DMS153 treated with DMSO at 0.1 percent for 48 hours (cell line): ENCODE data around the gene AVPR1B.

ENCODE experiments used
- DNase-seq: peaks from one replicate; lab custom pipeline; 2025; ENCODE audit not compliant: unreplicated experiment; lab: John Stamatoyannopoulos, UW

Gene AVPR1B, protein sequence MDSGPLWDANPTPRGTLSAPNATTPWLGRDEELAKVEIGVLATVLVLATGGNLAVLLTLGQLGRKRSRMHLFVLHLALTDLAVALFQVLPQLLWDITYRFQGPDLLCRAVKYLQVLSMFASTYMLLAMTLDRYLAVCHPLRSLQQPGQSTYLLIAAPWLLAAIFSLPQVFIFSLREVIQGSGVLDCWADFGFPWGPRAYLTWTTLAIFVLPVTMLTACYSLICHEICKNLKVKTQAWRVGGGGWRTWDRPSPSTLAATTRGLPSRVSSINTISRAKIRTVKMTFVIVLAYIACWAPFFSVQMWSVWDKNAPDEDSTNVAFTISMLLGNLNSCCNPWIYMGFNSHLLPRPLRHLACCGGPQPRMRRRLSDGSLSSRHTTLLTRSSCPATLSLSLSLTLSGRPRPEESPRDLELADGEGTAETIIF

DNA sequence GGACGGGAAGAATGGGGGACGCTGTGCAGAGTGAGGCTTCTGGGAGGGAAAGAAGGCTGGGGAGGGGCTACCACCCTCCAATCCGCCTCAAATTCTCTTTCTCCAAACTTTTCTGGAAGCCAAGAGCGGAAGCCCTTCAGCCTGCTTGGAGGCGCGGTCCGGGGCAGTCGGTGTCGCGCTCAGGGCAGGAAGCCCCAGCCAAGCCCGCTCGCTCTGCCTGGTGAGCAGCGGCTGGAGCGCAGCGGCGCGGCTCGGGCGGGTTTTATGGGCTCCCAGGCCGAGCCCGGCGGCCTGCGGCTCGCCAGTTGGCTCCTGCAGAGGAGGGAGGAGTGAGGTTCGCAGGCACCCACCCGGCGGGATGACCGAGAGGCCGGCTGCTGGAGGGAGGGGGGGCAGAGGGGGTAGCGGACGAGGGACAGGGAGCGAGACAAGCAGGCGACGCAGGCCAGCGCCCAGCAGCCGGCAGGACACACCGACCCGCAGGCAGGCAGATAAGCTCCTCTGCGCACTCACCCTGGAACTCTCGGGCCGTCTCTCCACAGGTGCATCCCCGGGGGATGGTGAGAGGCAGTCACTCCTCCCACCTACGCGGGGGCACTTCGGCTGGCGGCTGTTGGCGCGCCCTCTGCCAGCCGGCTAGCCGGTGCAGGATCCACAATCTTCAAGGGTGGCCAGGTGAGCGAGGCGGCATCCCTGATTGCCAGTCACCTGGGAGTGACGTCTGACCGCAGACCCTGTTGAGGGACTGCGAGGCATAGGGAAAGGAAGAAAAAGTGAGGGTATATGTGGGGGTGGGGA, at the start of gene AVPR1B:
TSS of gene AVPR1B (minus strand) at position 238 of the 798 bp plus-strand sequence. CDS start 498 bp downstream, outside the sequence.
- DNase-seq: peak; percentile 86

DNA sequence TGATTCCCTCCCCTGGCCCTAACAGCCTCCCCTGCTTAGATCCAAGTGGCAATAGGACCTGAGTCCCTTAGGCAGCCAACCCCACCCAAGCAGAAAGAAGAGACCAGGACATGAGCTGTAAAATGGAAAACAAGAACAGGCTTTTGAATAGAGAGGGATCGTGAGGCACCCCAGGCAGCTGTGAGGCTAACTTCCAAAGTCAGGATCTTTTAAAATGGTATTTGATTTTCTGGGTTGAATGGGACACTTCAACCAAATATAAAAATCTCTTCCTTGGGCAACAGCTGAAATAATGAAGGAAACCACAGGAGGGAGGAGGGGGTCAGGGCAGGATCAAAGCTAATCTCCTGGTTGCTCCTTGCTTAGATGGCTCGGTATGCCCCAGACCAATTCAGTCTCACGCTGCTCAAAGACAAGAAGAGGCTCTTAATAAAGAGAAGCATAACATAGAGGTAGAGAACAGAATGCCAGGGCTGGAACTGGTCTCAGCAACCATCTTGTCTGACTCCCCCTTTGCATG, 28.6 kb upstream of the AVPR1B start:
- DNase-seq: no peak

DNA sequence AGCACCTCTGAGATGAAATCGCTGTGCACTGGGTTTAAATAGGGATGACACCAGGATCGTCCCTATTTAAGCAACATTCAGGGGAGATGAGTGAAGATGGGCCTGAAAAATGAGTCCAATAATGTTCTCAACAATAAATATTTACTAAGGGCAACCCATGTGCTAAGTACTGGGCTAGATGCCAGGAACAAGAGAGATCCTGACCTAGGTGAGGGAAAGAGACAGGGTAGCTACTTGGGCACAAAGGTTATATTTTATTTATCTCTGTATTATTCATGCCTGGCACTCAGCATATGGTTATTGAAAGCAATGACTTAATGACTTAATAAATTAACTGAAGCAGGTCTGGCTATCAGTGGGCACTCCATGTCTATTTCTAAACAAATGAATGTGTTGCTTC, 27.4 kb upstream of the AVPR1B start:
- DNase-seq: peak; percentile 67

DNA sequence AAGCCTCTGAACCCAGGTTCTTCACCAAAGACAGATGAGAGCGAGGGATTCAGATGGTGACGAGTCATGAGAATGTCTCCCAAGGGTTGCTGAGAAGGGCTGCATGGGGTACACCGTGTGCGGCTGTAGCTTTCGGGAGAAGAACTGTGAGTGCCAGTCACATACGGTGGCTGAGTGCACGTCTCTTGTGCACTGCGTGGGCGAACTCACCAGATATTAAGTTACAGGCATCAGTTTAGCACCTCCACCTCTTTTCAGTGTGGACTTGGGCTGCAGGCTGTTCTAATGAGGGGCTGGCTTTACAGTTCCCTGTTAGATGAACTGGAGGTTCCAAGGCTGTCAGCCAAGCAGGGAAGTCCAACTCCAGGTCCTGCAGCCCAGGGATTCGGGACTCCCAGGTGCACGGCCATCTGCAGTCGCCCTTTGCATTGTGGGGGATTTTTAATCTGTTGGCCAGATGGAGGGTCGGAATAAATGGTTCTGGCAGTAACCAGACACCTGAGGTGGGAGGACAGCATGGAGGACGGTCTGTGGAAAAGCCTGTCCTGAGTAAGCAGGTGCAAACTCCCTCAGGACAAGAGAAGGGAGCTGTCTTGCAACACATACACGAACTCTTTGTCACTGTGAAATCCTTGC, 26.5 kb upstream of the AVPR1B start:
- no peak for DNase-seq

DNA sequence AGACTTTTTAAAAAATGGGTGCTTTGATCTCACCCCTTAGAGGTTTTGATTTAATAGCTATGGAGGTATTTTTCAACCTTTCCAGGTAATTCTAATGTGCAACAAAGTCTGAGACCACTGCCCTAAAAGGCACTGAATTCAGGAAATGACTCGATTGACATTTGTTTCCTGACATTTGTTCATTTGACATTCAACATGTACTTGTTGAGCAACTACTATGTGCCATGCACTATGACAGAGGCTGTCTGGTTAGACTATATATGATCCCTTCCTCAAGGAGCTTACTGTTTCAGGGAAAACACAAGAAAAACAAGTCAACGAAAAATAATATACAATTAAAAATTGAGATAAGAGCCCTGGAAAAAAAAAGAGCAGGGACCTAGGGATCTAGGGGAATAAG, 25.6 kb upstream of the AVPR1B start:
- no peak for DNase-seq

DNA sequence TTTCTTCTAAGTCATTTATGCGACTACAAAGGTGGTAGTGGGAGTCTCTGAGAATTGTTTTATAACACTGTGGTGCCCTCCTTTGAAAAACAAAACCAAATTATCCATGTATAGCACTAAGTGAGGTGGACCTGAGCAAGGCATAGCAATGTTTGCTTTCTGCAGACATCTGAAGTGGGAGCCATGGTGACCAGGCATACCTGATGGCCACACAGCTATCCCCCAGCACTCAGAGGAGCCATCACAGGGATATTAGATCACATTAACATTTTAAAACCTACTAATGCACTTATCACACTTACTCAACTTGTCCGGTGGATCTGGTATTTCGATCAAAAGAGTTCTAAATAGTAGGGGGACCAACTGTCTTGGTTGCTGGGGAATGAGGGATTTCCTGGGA, 24.8 kb upstream of the AVPR1B start:
- DNase-seq: peak; percentile 31

DNA sequence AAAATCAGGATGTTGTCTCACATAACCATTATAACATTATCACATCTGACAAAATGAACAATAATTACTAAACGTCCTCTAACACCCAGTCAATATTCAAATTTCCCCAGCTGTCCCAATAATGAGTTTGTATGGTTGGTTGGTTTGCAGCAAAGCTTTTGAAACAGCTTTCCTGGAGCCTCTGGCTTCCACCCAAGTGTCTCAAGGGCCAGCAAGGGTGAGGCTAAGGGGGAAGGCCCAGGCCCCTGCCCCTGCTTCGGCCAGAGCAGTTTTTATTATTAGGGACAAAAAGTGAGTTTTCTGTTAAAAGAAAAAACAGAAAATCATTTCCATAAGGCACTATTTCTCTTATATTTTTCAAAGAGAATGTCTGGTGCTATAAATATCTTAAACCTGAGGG, 19.1 kb upstream of the AVPR1B start:
- DNase-seq: no peak

DNA sequence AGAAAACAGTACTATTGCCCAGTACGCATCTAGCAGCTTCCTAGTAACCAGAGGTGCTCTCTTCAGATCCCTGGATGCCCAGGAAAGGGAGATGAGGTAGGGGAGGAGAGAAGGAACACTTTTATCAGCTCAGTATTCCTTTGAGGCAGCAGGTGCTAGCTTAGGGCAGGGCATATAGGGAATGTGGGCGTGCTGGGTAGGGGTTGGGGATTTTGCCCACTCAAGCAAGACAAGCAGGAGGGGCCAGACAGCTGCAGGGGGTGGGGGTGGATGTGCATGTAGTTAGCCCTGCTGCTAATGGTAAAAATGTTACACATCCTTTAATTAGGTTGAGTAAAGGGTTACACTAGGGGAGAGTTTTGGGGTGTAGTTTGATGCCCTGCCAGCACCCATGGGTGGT, 18.1 kb upstream of the AVPR1B start:
- no peak for DNase-seq

DNA sequence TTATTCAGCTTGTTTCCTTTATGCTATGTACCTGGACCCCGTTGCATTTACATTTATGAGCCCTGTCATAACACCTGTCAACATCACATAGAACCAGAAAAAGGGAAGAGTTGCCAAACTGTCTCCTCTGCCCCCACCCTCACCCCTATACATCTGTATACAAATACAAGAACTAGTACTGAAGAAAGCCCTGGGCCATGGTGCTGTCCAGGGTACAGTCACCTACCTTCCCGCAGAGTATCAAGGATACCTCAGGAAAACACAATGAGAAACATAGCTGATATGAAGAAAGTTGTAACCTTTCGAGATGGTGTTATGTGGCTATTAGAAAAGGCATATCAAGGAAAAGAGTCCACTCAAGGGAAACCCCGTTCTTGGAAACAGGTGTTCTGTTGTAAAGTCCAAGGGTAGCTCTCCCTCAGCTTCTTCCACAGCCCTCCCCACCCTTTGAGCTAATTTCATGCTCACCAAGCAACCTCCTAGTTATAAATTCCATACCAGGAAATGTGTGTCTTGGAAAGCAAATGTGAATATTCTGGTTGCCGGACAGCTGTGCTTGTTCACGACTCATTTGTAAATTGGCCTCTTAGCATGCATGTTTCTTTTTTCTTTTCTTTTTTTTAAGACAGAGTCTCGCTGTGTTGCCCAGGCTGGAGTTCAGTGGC, 16.7 kb upstream of the AVPR1B start:
- DNase-seq: no peak

DNA sequence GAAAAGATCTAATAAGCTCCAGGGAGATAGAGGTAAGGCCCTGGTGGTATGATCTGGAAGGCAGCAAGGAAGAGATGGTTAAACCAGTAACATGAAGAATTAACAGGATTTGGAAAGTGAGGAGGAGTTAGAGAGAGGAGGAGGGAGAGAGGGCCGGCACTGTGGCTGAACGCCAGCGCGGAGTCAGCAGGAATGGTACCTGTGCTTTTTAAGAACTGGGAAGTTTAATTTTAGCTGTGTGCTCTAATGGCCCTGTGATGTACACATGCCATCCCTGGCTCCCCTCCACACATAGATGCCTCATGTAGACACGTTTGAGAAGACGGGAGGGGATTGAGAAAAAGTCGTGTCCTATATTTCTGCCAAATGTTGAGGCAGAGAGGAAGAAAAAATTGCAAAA, 13.8 kb upstream of the AVPR1B start:
- DNase-seq: no peak

DNA sequence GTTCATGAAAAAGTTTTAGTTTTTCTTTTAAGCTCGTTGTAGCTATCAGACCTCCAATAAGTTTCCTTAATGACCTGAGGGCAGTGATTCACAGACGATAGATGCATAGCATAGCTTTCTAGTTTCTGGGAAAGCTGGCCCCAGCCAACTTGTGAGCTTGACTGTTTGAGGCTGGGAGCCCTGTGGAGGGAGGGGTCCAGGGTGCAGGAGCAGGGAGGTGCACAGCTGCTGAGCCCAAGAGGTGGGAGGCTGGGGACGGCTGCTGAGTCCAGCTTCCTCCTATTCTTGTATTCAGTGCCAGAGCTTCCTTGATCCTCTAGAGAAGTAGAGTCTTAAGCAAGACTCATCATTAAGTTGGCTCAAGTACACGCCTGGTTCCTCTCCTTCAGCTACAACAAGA, 11.0 kb upstream of the AVPR1B start:
- DNase-seq: no peak

DNA sequence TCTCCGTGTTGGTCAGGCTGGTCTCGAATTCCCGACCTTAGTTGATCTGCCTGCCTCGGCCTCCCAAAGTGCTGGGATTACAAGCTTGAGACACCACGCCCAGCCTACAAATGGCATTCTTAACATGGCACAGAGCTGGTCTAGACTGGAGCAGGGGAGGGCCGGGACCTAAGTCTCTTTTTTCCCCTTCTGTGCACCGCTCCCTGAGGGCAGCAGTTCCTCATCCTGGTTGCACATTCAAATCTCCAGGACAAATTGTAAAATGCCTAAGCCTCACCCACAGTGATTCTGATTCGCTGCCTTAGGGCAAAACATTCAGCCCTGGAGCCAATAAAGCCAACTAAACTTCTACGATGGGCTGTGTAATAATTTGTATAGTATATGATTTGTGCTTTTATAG, 10.1 kb upstream of the AVPR1B start:
- DNase-seq: no peak

DNA sequence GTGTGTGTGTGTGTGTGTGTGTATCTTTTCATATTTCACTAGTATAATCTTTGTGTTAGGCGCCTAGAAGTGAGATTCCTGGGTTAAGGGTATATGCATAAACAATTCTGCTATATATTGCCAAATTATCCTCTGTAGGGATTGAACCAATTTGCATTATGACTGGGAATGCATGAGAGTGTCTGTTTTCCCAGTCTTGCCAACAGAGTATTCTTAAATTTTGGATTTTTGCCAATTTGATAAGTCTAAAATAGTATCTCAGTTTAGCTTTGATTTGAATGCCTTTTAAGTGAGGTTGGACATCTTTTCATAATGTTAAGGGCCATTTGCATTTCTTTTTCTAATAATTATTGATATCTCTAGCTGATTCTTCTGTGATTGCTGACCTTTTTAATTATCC, 8.2 kb upstream of the AVPR1B start:
- no peak for DNase-seq

DNA sequence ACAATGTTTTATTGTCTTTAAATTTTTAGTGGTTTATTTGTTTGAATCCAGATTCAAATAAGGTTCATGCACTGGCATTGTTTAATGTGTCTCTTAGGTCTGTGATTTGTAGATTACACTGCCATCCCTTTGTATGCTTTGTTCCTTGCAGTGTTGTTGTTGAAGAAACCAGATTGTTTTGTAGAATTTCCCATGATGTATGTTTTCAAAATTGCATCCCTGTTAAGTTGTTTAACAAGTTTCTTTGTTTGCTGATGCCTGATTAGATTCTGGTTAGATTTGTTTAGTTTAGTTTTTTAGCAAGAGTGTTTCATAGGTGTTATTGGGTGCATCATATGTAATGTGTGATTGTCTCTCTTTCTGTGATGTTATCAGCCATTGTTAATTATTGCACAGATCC, 5.5 kb upstream of the AVPR1B start:
- no peak for DNase-seq

DNA sequence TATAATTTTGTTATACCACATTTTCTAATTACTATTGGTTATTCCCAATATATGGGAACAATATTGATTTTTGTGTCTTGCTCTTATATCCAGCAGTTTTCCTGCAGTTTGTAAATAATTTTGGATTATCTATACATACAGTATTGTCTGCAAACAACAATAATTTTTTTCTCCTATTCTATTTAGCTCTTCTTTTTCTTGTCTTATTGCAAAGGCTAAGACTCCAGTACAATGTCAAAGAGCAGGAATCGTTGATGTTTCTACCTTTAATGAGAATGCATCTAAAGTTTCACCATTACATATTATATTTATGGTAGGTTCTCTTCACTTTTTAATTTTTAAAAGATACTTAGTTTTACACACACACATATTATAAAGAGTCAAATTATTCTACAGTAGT, 4.1 kb upstream of the AVPR1B start:
- DNase-seq: no peak

DNA sequence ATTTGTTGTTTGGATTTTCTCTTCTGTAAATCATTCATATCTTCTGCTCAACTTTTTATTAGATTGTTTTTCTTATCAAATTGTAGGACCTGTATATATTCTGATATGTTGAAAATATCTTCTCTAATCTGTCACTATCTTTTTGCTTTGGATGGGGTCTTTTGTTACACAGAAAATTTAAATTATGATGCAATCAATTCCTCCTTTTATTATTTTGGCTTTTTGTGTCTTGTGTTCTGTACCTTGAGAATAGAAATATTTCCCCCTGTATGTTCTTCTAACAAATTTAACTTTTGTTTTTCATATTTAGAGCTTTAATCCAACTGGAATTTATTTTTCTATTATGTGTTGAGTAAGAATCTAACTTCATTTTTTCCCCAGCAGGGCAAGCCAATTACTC, 3.2 kb upstream of the AVPR1B start:
- DNase-seq: no peak

DNA sequence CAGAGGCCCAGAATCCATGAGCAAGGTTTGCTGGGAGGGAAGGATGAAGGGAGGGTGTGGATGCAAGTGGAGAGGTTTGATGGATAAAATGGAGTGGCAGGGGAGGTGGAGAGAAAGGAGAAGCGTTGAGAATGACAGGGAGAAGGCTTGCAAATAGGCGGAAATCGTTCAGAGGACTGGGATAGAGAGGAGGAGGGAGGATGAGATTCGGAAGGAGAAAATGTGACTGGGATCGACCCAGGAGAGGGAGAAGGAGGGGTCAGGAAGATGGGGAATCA, 376 bp downstream of the AVPR1B start:
- no peak for DNase-seq

DNA sequence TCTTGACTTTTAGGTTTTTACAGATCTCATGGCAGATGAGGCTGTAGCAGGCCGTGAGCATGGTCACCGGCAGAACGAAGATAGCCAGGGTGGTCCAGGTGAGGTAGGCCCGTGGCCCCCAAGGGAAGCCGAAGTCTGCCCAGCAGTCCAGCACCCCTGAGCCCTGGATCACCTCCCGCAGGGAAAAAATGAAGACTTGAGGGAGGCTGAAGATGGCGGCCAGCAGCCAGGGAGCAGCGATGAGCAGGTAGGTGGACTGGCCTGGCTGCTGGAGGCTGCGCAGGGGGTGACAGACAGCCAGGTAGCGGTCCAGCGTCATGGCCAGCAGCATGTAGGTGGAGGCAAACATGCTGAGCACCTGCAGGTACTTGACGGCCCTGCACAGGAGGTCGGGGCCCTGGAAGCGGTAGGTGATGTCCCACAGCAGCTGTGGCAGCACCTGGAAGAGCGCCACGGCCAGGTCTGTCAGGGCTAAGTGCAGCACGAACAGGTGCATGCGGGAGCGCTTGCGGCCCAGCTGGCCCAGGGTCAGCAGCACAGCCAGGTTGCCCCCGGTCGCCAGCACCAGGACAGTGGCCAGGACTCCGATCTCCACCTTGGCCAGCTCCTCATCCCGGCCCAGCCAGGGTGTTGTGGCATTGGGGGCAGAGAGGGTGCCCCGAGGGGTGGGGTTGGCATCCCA, 856 bp downstream of the AVPR1B start:
- no peak for DNase-seq

DNA sequence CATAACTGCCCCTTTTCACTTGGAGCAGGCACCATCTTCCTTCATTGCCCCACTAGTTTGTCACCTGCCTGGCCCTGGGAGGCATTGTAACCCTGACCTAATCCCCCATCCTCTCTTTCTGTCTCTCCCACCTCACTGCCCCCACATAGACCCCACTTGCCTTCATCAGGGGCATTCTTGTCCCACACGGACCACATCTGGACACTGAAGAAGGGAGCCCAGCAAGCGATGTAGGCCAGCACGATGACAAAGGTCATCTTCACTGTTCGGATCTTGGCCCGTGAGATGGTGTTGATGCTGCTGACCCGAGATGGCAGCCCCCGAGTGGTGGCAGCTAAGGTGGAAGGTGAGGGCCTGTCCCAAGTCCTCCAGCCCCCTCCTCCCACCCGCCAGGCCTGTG, 1.4 kb downstream of the AVPR1B start:
- DNase-seq: no peak

DNA sequence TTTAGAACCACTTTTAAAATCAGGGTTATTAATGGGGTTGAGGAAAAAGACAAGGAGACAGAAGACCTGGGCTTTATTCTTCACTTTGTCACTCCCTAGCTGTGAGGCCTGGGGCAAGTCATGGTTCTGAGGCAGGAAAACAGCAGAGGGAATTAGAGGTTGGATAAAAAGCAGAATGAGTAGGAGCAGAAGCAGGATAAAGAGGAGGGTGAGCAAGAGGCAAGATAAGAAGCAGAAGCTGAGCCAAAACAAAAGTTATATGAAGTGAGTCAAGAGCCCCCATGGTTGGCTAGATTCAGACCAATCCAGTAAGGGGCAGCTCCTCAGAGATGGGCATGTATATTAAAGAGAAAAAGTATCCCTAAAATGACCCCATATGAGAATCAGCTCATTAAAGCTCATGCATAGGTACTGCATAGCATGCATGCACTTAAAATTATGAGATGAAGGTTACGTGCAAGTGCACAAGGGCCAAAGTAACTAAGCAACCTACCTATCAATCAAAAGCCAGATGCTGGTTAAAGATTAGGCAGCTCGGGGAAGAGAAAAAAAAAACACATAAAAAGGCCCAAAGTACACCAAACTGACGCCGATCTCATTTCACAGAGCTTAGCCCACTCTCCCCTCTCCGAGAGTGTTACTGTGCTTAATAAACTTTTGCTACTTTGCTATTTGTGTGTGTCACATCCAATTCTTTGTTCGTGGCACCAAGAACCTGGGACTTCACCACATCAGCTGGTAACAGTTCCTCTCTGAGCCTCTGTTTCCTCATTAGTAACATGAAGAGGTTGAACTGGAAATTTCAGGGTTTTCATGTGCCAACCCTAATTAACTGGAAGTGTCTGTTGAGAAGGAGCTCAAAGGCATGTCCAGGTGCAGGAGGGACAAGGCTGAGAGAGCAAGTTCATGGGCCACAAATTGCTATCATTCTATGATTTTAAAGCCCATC, 2.2 kb downstream of the AVPR1B start:
- DNase-seq: no peak
